GM13976 (cell line): ENCODE measurements around the gene DGKZ.

Experiments
- DNase-seq: peaks from one replicate; pipeline ENCODE4 v3.0.0; 2012; ENCODE audit warnings: low spot score
- in situ Hi-C: fragments of 300-500 bp; cut with MboI; formaldehyde crosslinking; loops from one replicate; pipeline ENCODE4 v1.12.0; 2022; ENCODE audit warnings: low sequenced_read_pairs, mixed read lengths, inconsistent platforms; ENCODE audit not compliant: unreplicated experiment
- TF ChIP-seq, protein P1 (sequence below): IDR thresholded peaks from 2 replicates; pipeline ENCODE4 v1.5.1; 2012; ENCODE audit warnings: borderline replicate concordance, mild to moderate bottlenecking; ENCODE audit not compliant: insufficient read depth; ENCODE audit errors: extremely low read depth, missing control alignments, control extremely low read depth

The DGKZ gene

DNA sequence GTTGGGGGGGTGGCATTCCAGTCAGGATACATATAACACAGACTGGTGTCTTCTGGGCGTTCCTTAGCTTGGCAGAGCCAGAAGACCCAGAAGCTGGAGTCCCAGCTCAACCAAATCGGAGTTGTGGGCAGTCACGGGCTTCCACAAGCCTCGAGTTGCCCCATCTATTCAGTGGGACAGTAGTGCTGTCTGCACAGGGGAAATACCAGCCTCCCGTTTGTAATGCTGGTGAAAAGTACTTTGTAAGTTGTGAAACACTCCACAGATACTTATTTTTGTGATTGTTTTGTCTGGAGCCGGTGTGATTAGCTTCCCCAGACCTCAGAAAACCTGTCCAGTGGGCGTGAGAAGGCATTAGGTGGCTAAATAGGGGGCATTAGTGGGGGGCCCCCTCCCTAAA lies 13.6 kb downstream of the DGKZ start:
- in situ Hi-C loops: no loop called here
- DNase-seq: no peak
- TF ChIP-seq, protein P1, sequence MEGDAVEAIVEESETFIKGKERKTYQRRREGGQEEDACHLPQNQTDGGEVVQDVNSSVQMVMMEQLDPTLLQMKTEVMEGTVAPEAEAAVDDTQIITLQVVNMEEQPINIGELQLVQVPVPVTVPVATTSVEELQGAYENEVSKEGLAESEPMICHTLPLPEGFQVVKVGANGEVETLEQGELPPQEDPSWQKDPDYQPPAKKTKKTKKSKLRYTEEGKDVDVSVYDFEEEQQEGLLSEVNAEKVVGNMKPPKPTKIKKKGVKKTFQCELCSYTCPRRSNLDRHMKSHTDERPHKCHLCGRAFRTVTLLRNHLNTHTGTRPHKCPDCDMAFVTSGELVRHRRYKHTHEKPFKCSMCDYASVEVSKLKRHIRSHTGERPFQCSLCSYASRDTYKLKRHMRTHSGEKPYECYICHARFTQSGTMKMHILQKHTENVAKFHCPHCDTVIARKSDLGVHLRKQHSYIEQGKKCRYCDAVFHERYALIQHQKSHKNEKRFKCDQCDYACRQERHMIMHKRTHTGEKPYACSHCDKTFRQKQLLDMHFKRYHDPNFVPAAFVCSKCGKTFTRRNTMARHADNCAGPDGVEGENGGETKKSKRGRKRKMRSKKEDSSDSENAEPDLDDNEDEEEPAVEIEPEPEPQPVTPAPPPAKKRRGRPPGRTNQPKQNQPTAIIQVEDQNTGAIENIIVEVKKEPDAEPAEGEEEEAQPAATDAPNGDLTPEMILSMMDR: no peak

DNA sequence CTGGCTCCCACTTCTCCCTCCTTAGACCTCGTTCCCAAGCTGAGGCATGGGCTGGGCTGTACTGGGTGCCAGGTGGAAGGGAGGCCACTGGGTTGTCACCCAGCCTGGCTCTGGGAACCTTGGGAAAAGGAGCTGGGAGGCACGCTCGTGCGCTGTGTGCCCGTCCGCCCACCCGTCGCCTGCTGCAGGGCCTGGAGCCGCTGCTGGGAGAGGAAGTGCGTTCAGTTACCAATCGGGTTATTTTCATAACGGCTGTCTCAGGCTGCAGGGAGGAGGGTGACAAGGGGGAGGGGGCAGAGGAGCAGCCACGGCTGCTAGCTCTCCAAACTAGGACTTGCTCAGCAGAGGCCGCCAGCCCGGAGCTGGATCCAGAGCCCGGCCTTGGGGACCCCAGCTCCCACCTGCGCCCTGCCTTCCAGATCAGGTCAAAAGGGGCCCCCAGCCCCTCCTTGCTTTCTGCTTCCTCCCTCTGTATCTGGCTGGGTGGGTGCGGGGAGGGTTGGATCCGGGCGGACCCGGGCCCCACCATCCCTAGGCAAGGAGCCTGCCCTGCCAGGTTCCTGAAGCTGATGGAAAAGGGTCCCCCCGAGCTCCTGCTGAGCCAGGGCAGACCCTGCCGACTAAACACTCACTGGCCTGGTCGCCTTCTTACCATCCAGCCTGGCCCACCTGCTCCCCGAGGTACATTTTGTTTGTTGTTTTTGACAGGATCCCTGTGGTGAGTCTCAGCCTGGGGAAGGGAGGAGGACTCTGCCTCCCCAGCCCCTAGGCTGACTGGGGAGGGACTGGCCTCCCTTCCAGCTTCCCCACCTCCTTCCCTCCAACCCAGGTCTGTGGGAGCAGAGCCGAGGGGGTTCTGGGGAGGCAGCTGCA lies 14.3 kb downstream of the DGKZ start:
- TF ChIP-seq, protein P1: no peak
- peak; percentile 96 for DNase-seq
- in situ Hi-C loops: no loop called here

GRCh38 chr11:46362156-46363030 lies 15.1 kb downstream of the DGKZ start:
- in situ Hi-C loops: no loop called here
- no peak for DNase-seq
- TF ChIP-seq, protein P1: no peak

- DNase-seq: no peak
- in situ Hi-C loops: no loop called here
- TF ChIP-seq, protein P1: no peak
Measured at GRCh38 chr11:46363031-46363407, 15.8 kb downstream of the DGKZ start.

DNA sequence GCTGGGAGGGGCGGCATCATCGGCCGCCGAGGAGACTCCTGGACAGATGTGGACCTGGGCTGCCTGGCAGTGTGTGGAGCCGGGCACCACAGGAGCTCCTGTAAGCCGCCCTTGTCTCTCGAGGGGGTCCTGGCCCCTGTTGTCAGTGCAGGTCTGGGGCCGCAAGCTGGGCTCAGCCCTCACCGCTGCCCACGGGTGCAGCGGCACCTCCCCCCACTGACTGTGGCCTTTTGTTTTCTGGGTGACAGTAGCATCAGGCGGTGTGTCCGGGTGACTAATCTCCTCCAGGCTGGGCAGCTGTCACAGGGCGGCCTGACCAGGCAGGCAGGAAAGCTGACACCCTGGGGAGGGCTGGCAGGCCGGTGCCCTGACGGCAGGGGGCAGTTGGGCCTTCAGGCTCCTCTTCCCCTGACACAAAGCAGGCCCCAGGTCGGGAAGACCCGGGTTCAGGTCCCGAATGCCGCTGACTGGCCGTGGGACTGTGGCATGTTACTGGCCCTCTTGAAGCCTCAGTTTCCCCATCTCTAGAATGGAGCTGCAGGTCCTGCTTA lies 16.3 kb downstream of the DGKZ start:
- TF ChIP-seq, protein P1: no peak
- DNase-seq: no peak
- in situ Hi-C loops: no loop called here

- TF ChIP-seq, protein P1: no peak
- DNase-seq: no peak
- in situ Hi-C loops: no loop called here
Measured at GRCh38 chr11:46364056-46364455, 16.8 kb downstream of the DGKZ start.
